Measurements from ENCODE around the gene IGFL1. TPM values are rescaled to one million over a fixed set of nuclear protein-coding genes. Genes with fewer than 3 reads are reported as not detected.
"Not testable (repeated sequence)": the region's sequence is repeated elsewhere in the genome, so short reads cannot be mapped to it uniquely, and the experiment has no call there.

IGFL1 gene
- total RNA-seq, 1 experiment from 2014 or later: not detected

- H3K4me2 ChIP-seq (ENCODE audit: low read depth, low read length, poor library complexity, severe bottlenecking): no peak overlapping the region
These were observed 39.3 kb upstream of the IGFL1 start for GRCh38 chr19:46189971-46190888.

GRCh38 chr19:46191356-46191755 lies 38.2 kb upstream of the IGFL1 start:
- no peaks in the 10 kb centered on the region for H3K36me3 ChIP-seq (ENCODE audit: insufficient read depth, low read length)
- H3K9me2 ChIP-seq (replicated peaks; ENCODE audit: insufficient read depth, low read length): no peaks in the 10 kb centered on the region
- H3K4me2 ChIP-seq (ENCODE audit: low read depth, low read length, poor library complexity, severe bottlenecking): no peak overlapping the region
- H3K27me3 ChIP-seq (ENCODE audit: low read length): no peaks in the 10 kb centered on the region
- no peak for DNase-seq
- no peak overlapping the region for H3K4me3 ChIP-seq (ENCODE audit: low read length)
- H3K9ac ChIP-seq (ENCODE audit: low read length): no peak overlapping the region
- H3K9me3 ChIP-seq (ENCODE audit: low read length): no peaks in the 10 kb centered on the region
- no peak overlapping the region for H2AFZ ChIP-seq (ENCODE audit: low read length)
- H3K27ac ChIP-seq (ENCODE audit: low read length): no peak overlapping the region
- no peaks in the 10 kb centered on the region for H3K4me1 ChIP-seq (ENCODE audit: low read length)
- no peaks in the 10 kb centered on the region for H4K20me1 ChIP-seq (ENCODE audit: insufficient read depth, low read depth, low read length)
- H3K79me2 ChIP-seq (ENCODE audit: low read length): no peaks in the 10 kb centered on the region

More at GRCh38 chr19:46189971-46190888, 39.3 kb upstream of the IGFL1 start:
- Histone ChIP-seq H3K36me3 (ENCODE audit: insufficient read depth, low read length) (no peaks in the 10 kb centered on the region), H3K4me1 (ENCODE audit: low read length) (peaks cover 3% of the 10 kb centered on the region), H3K27ac (ENCODE audit: low read length) (no peak overlapping the region), H3K9ac (ENCODE audit: low read length) (no peak overlapping the region), H3K9me3 (ENCODE audit: low read length) (no peaks in the 10 kb centered on the region), H3K27me3 (ENCODE audit: low read length) (no peaks in the 10 kb centered on the region), H2AFZ (ENCODE audit: low read length) (no peak overlapping the region), H3K4me3 (ENCODE audit: low read length) (no peak overlapping the region), H3K79me2 (ENCODE audit: low read length) (no peaks in the 10 kb centered on the region), H4K20me1 (ENCODE audit: insufficient read depth, low read depth, low read length) (no peaks in the 10 kb centered on the region), H3K9me2 (replicated peaks; ENCODE audit: insufficient read depth, low read length) (no peaks in the 10 kb centered on the region)
- DNase-seq: no peak

GRCh38 chr19:46191972-46192371 lies 37.6 kb upstream of the IGFL1 start:
- Histone ChIP-seq H3K4me2 (ENCODE audit: low read depth, low read length, poor library complexity, severe bottlenecking) (no peak overlapping the region), H2AFZ (ENCODE audit: low read length) (no peak overlapping the region)

DNA sequence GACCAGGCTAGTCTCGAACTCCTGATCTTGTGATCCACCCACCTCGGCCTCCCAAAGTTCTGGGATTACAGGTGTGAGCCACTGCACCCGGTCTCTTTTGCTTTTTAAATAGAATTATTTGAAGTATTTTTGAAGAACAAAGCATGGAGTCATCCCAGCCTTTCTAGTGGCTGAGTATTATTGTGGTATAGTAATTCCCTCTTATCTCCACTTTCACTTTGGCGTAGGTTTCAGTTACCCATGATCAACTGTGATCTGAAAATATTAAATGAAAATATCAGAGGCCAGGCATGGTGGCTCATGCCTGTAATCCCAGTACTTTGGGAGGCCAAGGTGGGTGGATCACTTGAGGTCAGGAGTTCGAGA lies 36.9 kb upstream of the IGFL1 start:
- H3K4me2 ChIP-seq (ENCODE audit: low read depth, low read length, poor library complexity, severe bottlenecking); H3K9me2 ChIP-seq (replicated peaks; ENCODE audit: insufficient read depth, low read length); H3K27ac ChIP-seq (ENCODE audit: low read length); H3K4me3 ChIP-seq (ENCODE audit: low read length); H4K20me1 ChIP-seq (ENCODE audit: insufficient read depth, low read depth, low read length); H3K9me3 ChIP-seq (ENCODE audit: low read length); H3K79me2 ChIP-seq (ENCODE audit: low read length); H2AFZ ChIP-seq (ENCODE audit: low read length); DNase-seq; H3K4me1 ChIP-seq (ENCODE audit: low read length); H3K36me3 ChIP-seq (ENCODE audit: insufficient read depth, low read length); H3K9ac ChIP-seq (ENCODE audit: low read length); H3K27me3 ChIP-seq (ENCODE audit: low read length): not testable (repeated sequence)

More at GRCh38 chr19:46191972-46192371, 37.6 kb upstream of the IGFL1 start:
- Histone ChIP-seq H3K27me3 (ENCODE audit: low read length) (no peaks in the 10 kb centered on the region), H3K9ac (ENCODE audit: low read length) (no peak overlapping the region), H3K36me3 (ENCODE audit: insufficient read depth, low read length) (no peaks in the 10 kb centered on the region), H3K4me3 (ENCODE audit: low read length) (no peak overlapping the region), H3K9me3 (ENCODE audit: low read length) (no peaks in the 10 kb centered on the region), H3K27ac (ENCODE audit: low read length) (no peak overlapping the region), H4K20me1 (ENCODE audit: insufficient read depth, low read depth, low read length) (no peaks in the 10 kb centered on the region), H3K4me1 (ENCODE audit: low read length) (no peaks in the 10 kb centered on the region), H3K79me2 (ENCODE audit: low read length) (no peaks in the 10 kb centered on the region), H3K9me2 (replicated peaks; ENCODE audit: insufficient read depth, low read length) (no peaks in the 10 kb centered on the region)
- no peak for DNase-seq

DNA sequence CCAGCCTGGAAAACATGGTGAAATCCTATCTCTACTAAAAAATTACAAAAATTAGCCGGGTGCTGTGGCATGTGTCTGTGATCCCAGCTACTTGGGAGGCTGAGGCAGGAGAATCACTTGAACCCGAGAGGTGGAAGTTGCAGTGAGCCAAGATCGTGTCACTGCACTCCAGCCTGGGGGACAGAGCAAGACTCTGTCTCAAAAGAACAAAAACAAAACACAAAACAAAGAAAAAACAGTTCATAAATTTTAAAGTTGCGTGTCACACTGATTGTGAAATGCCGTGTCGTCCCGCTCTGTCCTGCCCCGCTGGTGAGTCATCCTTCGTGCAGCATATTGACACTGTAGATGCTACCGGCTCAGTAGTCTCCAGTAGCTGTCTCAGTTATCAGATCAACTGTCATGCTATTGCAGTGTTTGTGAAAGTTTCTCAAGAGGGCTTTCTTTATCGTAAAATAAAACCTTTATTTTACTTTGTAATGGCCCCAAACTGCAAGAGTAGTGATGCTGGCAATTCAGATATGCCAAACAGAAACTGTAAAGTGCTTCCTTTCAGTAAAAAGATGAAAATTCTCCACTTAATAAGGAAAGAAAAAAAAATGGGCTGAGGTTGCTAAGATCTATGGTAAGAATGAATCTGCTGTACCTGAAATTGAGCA lies 36.4 kb upstream of the IGFL1 start:
- no peak overlapping the region for H3K4me3 ChIP-seq (ENCODE audit: low read length)
- H2AFZ ChIP-seq (ENCODE audit: low read length): no peak overlapping the region
- H3K4me1 ChIP-seq (ENCODE audit: low read length): no peaks in the 10 kb centered on the region
- no peak overlapping the region for H3K4me2 ChIP-seq (ENCODE audit: low read depth, low read length, poor library complexity, severe bottlenecking)
- no peaks in the 10 kb centered on the region for H4K20me1 ChIP-seq (ENCODE audit: insufficient read depth, low read depth, low read length)
- H3K9ac ChIP-seq (ENCODE audit: low read length): no peak overlapping the region
- H3K9me2 ChIP-seq (replicated peaks; ENCODE audit: insufficient read depth, low read length): no peaks in the 10 kb centered on the region
- no peak overlapping the region for H3K27ac ChIP-seq (ENCODE audit: low read length)
- H3K27me3 ChIP-seq (ENCODE audit: low read length): no peaks in the 10 kb centered on the region
- no peaks in the 10 kb centered on the region for H3K79me2 ChIP-seq (ENCODE audit: low read length)
- DNase-seq: no peak
- no peaks in the 10 kb centered on the region for H3K9me3 ChIP-seq (ENCODE audit: low read length)
- no peaks in the 10 kb centered on the region for H3K36me3 ChIP-seq (ENCODE audit: insufficient read depth, low read length)

- no peak for DNase-seq
These were observed 35.9 kb upstream of the IGFL1 start for GRCh38 chr19:46193678-46194077.

DNA sequence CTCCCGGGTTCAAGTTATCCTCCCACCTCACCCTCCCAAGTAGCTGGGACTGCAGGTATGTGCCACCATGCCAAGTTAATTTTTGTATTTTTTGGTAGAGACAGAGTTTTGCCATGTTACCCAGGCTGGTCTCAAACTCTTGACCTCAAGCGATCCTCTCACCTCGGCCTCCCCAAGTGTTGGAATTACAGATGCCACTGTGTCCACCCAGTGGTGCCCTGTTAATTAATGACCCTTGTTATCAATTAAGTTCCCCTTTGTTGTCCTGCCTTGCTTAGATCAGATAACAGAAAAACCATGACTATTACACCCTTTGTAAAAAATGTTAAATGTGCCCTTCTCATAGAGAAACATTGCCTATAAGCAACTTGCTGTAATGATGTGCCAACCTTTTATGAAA lies 34.4 kb upstream of the IGFL1 start:
- H3K4me1 ChIP-seq (ENCODE audit: low read length): no peaks in the 10 kb centered on the region
- H3K4me2 ChIP-seq (ENCODE audit: low read depth, low read length, poor library complexity, severe bottlenecking): no peak overlapping the region
- no peak overlapping the region for H3K4me3 ChIP-seq (ENCODE audit: low read length)
- no peaks in the 10 kb centered on the region for H3K79me2 ChIP-seq (ENCODE audit: low read length)
- no peaks in the 10 kb centered on the region for H3K9me2 ChIP-seq (replicated peaks; ENCODE audit: insufficient read depth, low read length)
- H3K9me3 ChIP-seq (ENCODE audit: low read length): no peaks in the 10 kb centered on the region
- no peak for DNase-seq
- H3K9ac ChIP-seq (ENCODE audit: low read length): no peak overlapping the region
- no peak overlapping the region for H3K27ac ChIP-seq (ENCODE audit: low read length)
- no peaks in the 10 kb centered on the region for H3K36me3 ChIP-seq (ENCODE audit: insufficient read depth, low read length)
- no peaks in the 10 kb centered on the region for H4K20me1 ChIP-seq (ENCODE audit: insufficient read depth, low read depth, low read length)
- H3K27me3 ChIP-seq (ENCODE audit: low read length): no peaks in the 10 kb centered on the region
- no peak overlapping the region for H2AFZ ChIP-seq (ENCODE audit: low read length)

More at GRCh38 chr19:46193678-46194077, 35.9 kb upstream of the IGFL1 start:
- Histone ChIP-seq H3K9ac (ENCODE audit: low read length) (no peak overlapping the region), H2AFZ (ENCODE audit: low read length) (no peak overlapping the region), H3K36me3 (ENCODE audit: insufficient read depth, low read length) (no peaks in the 10 kb centered on the region), H4K20me1 (ENCODE audit: insufficient read depth, low read depth, low read length) (no peaks in the 10 kb centered on the region), H3K4me3 (ENCODE audit: low read length) (no peak overlapping the region), H3K79me2 (ENCODE audit: low read length) (no peaks in the 10 kb centered on the region), H3K4me2 (ENCODE audit: low read depth, low read length, poor library complexity, severe bottlenecking) (no peak overlapping the region), H3K27ac (ENCODE audit: low read length) (no peak overlapping the region), H3K4me1 (ENCODE audit: low read length) (no peaks in the 10 kb centered on the region), H3K9me3 (ENCODE audit: low read length) (no peaks in the 10 kb centered on the region), H3K9me2 (replicated peaks; ENCODE audit: insufficient read depth, low read length) (no peaks in the 10 kb centered on the region), H3K27me3 (ENCODE audit: low read length) (no peaks in the 10 kb centered on the region)

- H3K4me2 ChIP-seq (ENCODE audit: low read depth, low read length, poor library complexity, severe bottlenecking); H3K27me3 ChIP-seq (ENCODE audit: low read length); H3K27ac ChIP-seq (ENCODE audit: low read length); H3K9ac ChIP-seq (ENCODE audit: low read length); H4K20me1 ChIP-seq (ENCODE audit: insufficient read depth, low read depth, low read length); H3K79me2 ChIP-seq (ENCODE audit: low read length); DNase-seq; H3K36me3 ChIP-seq (ENCODE audit: insufficient read depth, low read length); H3K9me3 ChIP-seq (ENCODE audit: low read length); H3K4me3 ChIP-seq (ENCODE audit: low read length); H3K9me2 ChIP-seq (replicated peaks; ENCODE audit: insufficient read depth, low read length); H2AFZ ChIP-seq (ENCODE audit: low read length); H3K4me1 ChIP-seq (ENCODE audit: low read length): not testable (repeated sequence)
These were observed 33.6 kb upstream of the IGFL1 start for GRCh38 chr19:46195919-46196318.
